HAP-1 (cell line): Measurements from ENCODE around the gene OCSTAMP.

Source experiments
- DNase-seq, 2 experiments: peaks; one replicate each; pipeline ENCODE4 v3.0.0-alpha.2; 2016 to 2020; ENCODE audit warnings: low spot score in 2 of 2
- H3K27me3 ChIP-seq: fragments of 250-450 bp; sonication (Bioruptor Pico); 2 replicates; pipeline ENCODE4 v1.5.1; 2020; ENCODE audit warnings: low read depth, mild to moderate bottlenecking, moderate library complexity
- H3K36me3 ChIP-seq: fragments of 250-450 bp; sonication (Bioruptor Pico); replicated peaks from 2 replicates; pipeline ENCODE4 v1.5.1; 2020; ENCODE audit warnings: mild to moderate bottlenecking
- H3K4me1 ChIP-seq: fragments of 250-450 bp; sonication (Bioruptor Pico); 2 replicates; pipeline ENCODE4 v1.5.1; 2020; ENCODE audit warnings: mild to moderate bottlenecking
- H3K4me3 ChIP-seq: fragments of 250-450 bp; sonication (Bioruptor Pico); 2 replicates; pipeline ENCODE4 v1.5.1; 2020; ENCODE audit warnings: mild to moderate bottlenecking, moderate library complexity
- H3K9me3 ChIP-seq: fragments of 250-450 bp; sonication (Bioruptor Pico); 2 replicates; pipeline ENCODE4 v1.5.1; 2020; ENCODE audit warnings: mild to moderate bottlenecking, moderate library complexity
- in situ Hi-C: fragments of 300-500 bp; cut with MboI; formaldehyde crosslinking; loops from 3 replicates; pipeline ENCODE4 v1.14.3; 2020; ENCODE audit warnings: low sequenced_read_pairs, inconsistent platforms, mixed read lengths

Gene OCSTAMP

GRCh38 chr20:46566125-46566524, 15.7 kb upstream of the OCSTAMP start:
- H3K9me3 ChIP-seq = no peaks in the 10 kb centered on the region
- no peak overlapping the region for H3K4me3 ChIP-seq
- DNase-seq = no peak
- in situ Hi-C loops = no loop called here
- no peaks in the 10 kb centered on the region for H3K36me3 ChIP-seq
- H3K4me1 ChIP-seq = no peaks in the 10 kb centered on the region; the same call in none of the 2 replicates
- H3K27me3 ChIP-seq = peaks cover 2% of the 10 kb centered on the region; the same call in 1 of the 2 replicates

DNA sequence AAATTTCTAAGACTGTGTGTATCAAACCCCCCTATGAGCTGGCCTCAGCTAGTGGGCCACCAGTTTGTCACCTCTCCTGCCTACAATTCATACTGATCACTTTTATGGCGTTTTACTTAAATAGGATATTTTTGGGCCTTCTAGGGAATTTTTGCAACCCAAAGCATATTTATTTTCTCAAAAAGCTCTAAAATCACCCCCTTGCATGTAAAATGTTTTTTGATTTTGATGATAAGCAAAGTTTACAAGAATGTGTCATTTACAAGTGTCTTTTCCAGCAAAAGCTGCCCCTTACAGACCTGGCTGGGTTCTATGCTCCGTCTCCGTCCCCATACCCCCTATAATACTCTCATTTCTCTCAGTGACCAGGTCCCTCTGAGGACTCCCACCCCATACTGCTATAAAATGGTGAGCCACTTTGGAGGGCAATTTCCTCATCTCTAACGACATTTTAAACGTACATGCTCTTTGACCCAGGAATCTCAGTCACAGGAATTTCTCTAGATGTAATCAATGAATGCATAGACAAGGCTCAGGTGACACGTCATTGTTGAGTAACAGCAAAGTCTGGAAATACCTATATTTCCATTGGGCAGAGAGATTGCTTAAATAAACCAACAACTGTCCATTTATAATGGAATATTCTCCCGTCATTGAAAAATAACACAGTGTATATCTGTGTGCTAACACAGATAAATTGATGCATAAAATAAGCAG, 13.9 kb upstream of the OCSTAMP start:
- H3K4me3 ChIP-seq = no peak overlapping the region
- in situ Hi-C loops = no loop called here
- H3K36me3 ChIP-seq = no peaks in the 10 kb centered on the region
- H3K4me1 ChIP-seq = no peaks in the 10 kb centered on the region; the same call in none of the 2 replicates
- H3K9me3 ChIP-seq = no peaks in the 10 kb centered on the region
- H3K27me3 ChIP-seq = peaks cover 2% of the 10 kb centered on the region; the same call in 1 of the 2 replicates
- DNase-seq = no peak

GRCh38 chr20:46563860-46564221, 13.4 kb upstream of the OCSTAMP start:
- no peaks in the 10 kb centered on the region for H3K36me3 ChIP-seq
- no peaks in the 10 kb centered on the region; the same call in none of the 2 replicates for H3K4me1 ChIP-seq
- in situ Hi-C loops = no loop called here
- peaks cover 2% of the 10 kb centered on the region; the same call in 1 of the 2 replicates for H3K27me3 ChIP-seq
- DNase-seq = no peak
- no peak overlapping the region for H3K4me3 ChIP-seq
- H3K9me3 ChIP-seq = no peaks in the 10 kb centered on the region

GRCh38 chr20:46563170-46563859, 12.9 kb upstream of the OCSTAMP start:
- H3K9me3 ChIP-seq = no peaks in the 10 kb centered on the region
- no peak overlapping the region for H3K4me3 ChIP-seq
- H3K36me3 ChIP-seq = no peaks in the 10 kb centered on the region
- peaks cover 2% of the 10 kb centered on the region; the same call in 1 of the 2 replicates for H3K27me3 ChIP-seq
- DNase-seq = peak in 1 of 2 experiments; percentile 19
- in situ Hi-C loops = no loop called here
- no peaks in the 10 kb centered on the region; the same call in none of the 2 replicates for H3K4me1 ChIP-seq

- Histone ChIP-seq H3K4me1 (no peaks in the 10 kb centered on the region; the same call in none of the 2 replicates), H3K27me3 (peaks cover 2% of the 10 kb centered on the region; the same call in 1 of the 2 replicates), H3K9me3 (no peaks in the 10 kb centered on the region), H3K4me3 (peak overlapping the region; percentile 11), H3K36me3 (no peaks in the 10 kb centered on the region)
- DNase-seq = peak; percentile 45 to 84
- in situ Hi-C loops = no loop called here
Measured at GRCh38 chr20:46562373-46563169, 12.1 kb upstream of the OCSTAMP start.

GRCh38 chr20:46562009-46562372, 11.5 kb upstream of the OCSTAMP start:
- Histone ChIP-seq H3K4me1 (no peaks in the 10 kb centered on the region; the same call in none of the 2 replicates), H3K27me3 (peaks cover 2% of the 10 kb centered on the region; the same call in 1 of the 2 replicates), H3K36me3 (no peaks in the 10 kb centered on the region), H3K9me3 (no peaks in the 10 kb centered on the region), H3K4me3 (peak overlapping the region; percentile 11)
- in situ Hi-C loops = no loop called here
- no peak for DNase-seq

DNA sequence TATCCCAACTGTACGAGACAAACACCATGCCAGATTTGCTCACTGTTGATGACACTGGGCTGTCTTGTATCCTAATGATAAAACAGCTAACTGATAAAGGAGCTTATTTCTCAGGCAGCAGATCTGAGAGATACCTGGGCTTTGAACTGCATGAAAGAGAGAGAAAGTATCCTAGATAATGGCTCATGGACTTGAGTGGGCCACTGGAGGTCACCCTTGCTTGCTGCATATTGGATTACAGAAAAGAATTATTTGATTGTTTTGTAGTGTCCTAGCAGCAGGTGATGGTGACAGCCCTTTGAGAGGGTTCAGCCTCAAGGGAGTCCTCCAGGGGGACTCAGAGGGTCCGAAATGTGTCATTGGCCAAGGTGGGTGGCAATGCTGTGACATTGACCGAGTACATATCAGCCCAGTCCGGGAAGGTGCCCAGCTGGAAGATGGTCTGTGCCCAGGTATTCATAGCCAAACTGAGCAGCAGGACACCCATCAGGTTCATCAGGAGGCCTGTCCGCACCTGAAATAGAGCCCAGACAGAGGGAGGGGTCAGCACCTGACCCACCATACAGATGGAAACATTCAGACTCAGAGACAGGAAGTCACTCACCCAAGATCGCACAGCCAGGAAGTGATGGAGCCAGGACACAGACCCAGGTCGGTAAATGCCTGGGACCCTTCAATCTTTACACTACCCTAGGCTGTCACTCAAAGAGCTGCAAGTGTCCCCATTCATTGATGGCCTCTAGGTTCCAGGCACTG, 9.4 kb upstream of the OCSTAMP start:
- no peak overlapping the region for H3K4me3 ChIP-seq
- in situ Hi-C loops = no loop called here

DNA sequence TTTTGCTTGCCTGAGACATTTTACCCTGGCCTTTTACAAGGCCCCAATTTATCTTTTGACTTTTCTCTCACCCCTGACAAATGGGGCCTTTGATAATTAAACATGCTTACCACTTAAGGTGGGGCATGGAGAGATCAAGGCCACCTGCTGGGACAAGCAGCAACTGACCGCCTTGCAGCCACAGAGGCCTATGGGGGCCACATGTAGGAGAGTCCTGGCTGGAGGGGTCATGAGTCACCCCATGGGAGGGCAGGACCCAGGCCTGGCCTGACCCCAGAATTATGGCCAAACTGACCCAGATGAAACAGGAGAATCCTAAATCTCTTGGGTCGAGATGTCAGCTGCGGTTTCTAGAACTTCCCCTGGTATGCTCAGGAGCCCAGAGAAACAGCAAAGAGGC, 8.5 kb upstream of the OCSTAMP start:
- Histone ChIP-seq H3K9me3 (no peaks in the 10 kb centered on the region), H3K4me1 (no peaks in the 10 kb centered on the region; the same call in none of the 2 replicates), H3K27me3 (no peaks in the 10 kb centered on the region), H3K36me3 (no peaks in the 10 kb centered on the region), H3K4me3 (no peak overlapping the region)
- DNase-seq = no peak
- in situ Hi-C loops = no loop called here

More for the DNA sequence above, 9.4 kb upstream of the OCSTAMP start:
- DNase-seq = no peak
- no peaks in the 10 kb centered on the region; the same call in none of the 2 replicates for H3K4me1 ChIP-seq
- H3K27me3 ChIP-seq = peaks cover 1% of the 10 kb centered on the region; the same call in 1 of the 2 replicates
- H3K36me3 ChIP-seq = no peaks in the 10 kb centered on the region
- H3K9me3 ChIP-seq = no peaks in the 10 kb centered on the region

GRCh38 chr20:46558511-46558959, 8.1 kb upstream of the OCSTAMP start:
- no peak overlapping the region for H3K4me3 ChIP-seq
- H3K27me3 ChIP-seq = no peaks in the 10 kb centered on the region
- H3K9me3 ChIP-seq = no peaks in the 10 kb centered on the region
- no peak for DNase-seq
- in situ Hi-C loops = no loop called here
- no peaks in the 10 kb centered on the region; the same call in none of the 2 replicates for H3K4me1 ChIP-seq
- H3K36me3 ChIP-seq = no peaks in the 10 kb centered on the region

DNA sequence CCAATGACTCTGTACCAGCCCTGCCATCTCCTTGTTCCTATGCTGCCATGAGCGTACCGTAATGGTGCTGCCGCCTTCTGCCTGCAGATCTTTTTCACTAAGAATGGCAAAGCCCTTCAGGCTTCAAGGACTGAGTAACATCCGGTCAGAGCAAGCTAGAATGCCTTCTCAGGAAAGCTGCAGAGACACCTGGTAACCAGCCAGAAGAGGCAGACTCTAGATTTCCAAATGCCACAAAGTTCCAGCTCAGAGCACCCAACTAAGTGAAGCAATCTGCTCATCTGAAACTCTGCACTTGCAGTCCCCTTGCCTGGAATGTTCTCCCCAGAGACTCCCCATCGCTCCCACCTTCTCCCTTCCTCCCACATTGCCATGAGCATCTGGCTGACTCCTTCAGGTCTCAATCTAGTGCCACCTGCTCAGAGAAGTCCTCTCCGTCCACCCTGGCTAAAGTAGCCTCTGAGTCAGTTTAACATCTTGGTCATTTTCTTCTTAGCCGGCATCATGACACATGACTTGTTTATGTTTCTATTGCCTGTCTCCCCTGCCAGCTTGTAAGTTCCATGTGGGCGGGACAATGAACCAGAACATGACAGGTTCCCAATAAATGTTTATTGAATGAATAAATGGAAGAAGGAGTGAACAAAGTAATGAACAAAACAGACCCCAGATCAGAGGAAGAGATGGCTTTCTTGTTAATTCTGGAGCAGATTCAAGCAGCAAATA, 6.9 kb upstream of the OCSTAMP start:
- H3K4me1 ChIP-seq = no peaks in the 10 kb centered on the region
- H3K9me3 ChIP-seq = no peaks in the 10 kb centered on the region
- H3K36me3 ChIP-seq = no peaks in the 10 kb centered on the region
- in situ Hi-C loops = no loop called here
- DNase-seq = no peak
- H3K4me3 ChIP-seq = no peak overlapping the region
- H3K27me3 ChIP-seq = no peaks in the 10 kb centered on the region

GRCh38 chr20:46555370-46555956, 5.0 kb upstream of the OCSTAMP start:
- in situ Hi-C loops = no loop called here
- H3K36me3 ChIP-seq = no peaks in the 10 kb centered on the region
- H3K4me3 ChIP-seq = no peak overlapping the region
- H3K9me3 ChIP-seq = no peaks in the 10 kb centered on the region
- no peaks in the 10 kb centered on the region for H3K4me1 ChIP-seq
- no peaks in the 10 kb centered on the region for H3K27me3 ChIP-seq
- no peak for DNase-seq

- Histone ChIP-seq H3K9me3 (no peaks in the 10 kb centered on the region), H3K27me3 (no peaks in the 10 kb centered on the region), H3K4me1 (no peaks in the 10 kb centered on the region), H3K36me3 (no peaks in the 10 kb centered on the region), H3K4me3 (no peak overlapping the region)
- peak; percentile 23 to 32 for DNase-seq
- in situ Hi-C loops = no loop called here
Measured at GRCh38 chr20:46554828-46555227, 4.4 kb upstream of the OCSTAMP start.
